ENCODE measurements around the gene HCLS1.

HCLS1 gene

GRCh38 chr3:121667333-121667732 lies 6.6 kb upstream of the HCLS1 start:
- no peak overlapping the region for H3K27ac ChIP-seq
- no peak for TF ChIP-seq CTCF (IDR thresholded peaks at IDR 0.05)
- no peak for TF ChIP-seq ZFX (IDR thresholded peaks at IDR 0.05; ENCODE audit: borderline replicate concordance)

- H3K27ac ChIP-seq: no peak overlapping the region
- TF ChIP-seq CTCF (IDR thresholded peaks at IDR 0.05) (no peak), ZFX (IDR thresholded peaks at IDR 0.05; ENCODE audit: borderline replicate concordance) (no peak)
These were observed 4.8 kb upstream of the HCLS1 start for GRCh38 chr3:121665488-121665887.

GRCh38 chr3:121663171-121663847 lies 2.6 kb upstream of the HCLS1 start:
- no peak for TF ChIP-seq ZFX (IDR thresholded peaks at IDR 0.05; ENCODE audit: borderline replicate concordance)
- no peak overlapping the region for H3K27ac ChIP-seq

GRCh38 chr3:121662742-121663141 lies 2.0 kb upstream of the HCLS1 start:
- H3K27ac ChIP-seq: no peak overlapping the region
- no peak for TF ChIP-seq ZFX (IDR thresholded peaks at IDR 0.05; ENCODE audit: borderline replicate concordance)
- no peak for TF ChIP-seq CTCF (IDR thresholded peaks at IDR 0.05)

- no peak overlapping the region for H3K27ac ChIP-seq
- no peak for TF ChIP-seq ZFX (IDR thresholded peaks at IDR 0.05; ENCODE audit: borderline replicate concordance)
- TF ChIP-seq CTCF (IDR thresholded peaks at IDR 0.05): no peak
These were observed 673 bp upstream of the HCLS1 start for GRCh38 chr3:121661376-121661775.

GRCh38 chr3:121659586-121659985 lies 1.1 kb downstream of the HCLS1 start:
- no peak overlapping the region for H3K27ac ChIP-seq
- TF ChIP-seq CTCF (IDR thresholded peaks at IDR 0.05): no peak
- no peak for TF ChIP-seq ZFX (IDR thresholded peaks at IDR 0.05; ENCODE audit: borderline replicate concordance)

GRCh38 chr3:121658716-121659435 lies 1.8 kb downstream of the HCLS1 start:
- TF ChIP-seq CTCF (IDR thresholded peaks at IDR 0.05) (no peak), ZFX (IDR thresholded peaks at IDR 0.05; ENCODE audit: borderline replicate concordance) (no peak)
- no peak overlapping the region for H3K27ac ChIP-seq
